ENCODE measurements around the gene MYO1B. TPM values are rescaled to one million over a fixed set of nuclear protein-coding genes. Genes with fewer than 3 reads are reported as not detected.

Gene MYO1B
- total RNA-seq, 1 experiment from 2014 or later, result not detected

DNA sequence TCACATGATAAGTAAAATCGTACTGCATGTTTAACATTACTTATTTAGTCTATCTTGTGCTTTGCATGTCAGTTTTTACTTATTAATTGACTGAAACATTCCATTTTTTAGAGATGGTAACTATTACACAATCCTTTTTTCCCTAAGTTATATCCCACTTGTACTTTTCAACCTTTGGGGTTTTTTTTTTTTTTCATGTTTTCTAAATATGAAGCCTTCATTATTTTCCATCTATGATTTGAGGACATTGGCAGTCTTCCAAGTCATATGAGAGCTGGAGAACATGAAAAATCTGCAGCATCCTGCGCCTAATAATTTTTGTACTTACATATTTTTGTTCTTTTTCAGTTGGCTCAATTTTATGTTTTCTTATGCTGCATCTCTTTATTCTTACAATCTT, 113.9 kb downstream of the MYO1B start:
- Histone ChIP-seq H3K36me3 (ENCODE audit: insufficient read depth, low read length) (no peaks in the 10 kb centered on the region), H2AFZ (ENCODE audit: low read length) (no peak overlapping the region), H3K9ac (ENCODE audit: low read length) (no peak overlapping the region), H3K79me2 (ENCODE audit: low read length) (no peaks in the 10 kb centered on the region), H3K9me3 (ENCODE audit: low read length) (no peaks in the 10 kb centered on the region), H3K4me1 (ENCODE audit: low read length) (no peaks in the 10 kb centered on the region), H3K27ac (ENCODE audit: low read length) (no peak overlapping the region), H3K4me3 (ENCODE audit: low read length) (no peak overlapping the region), H3K9me2 (replicated peaks; ENCODE audit: insufficient read depth, low read length) (no peaks in the 10 kb centered on the region), H3K4me2 (ENCODE audit: low read depth, low read length, poor library complexity, severe bottlenecking) (no peak overlapping the region), H3K27me3 (ENCODE audit: low read length) (no peaks in the 10 kb centered on the region), H4K20me1 (ENCODE audit: insufficient read depth, low read depth, low read length) (no peaks in the 10 kb centered on the region)
- no peak for DNase-seq

DNA sequence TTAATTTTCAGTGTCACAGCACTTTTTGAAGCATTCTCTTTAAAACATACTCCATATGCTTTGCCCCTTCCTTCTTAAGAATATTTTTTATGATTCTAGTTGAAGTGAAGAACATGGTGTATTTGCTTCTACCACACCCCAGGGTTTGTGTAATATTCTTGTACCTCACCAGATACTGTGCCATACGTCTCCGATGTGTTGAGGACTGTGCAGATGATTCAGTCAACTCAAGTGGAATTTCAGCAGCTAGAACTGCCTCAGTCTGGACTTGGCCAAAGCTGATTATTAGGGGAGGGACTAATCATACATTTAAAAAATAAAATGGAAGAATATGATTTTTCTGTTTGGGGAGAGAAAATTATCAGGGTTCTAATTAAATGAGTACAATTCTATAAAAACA, 115.7 kb downstream of the MYO1B start:
- Histone ChIP-seq H3K4me1 (ENCODE audit: low read length) (no peaks in the 10 kb centered on the region), H3K36me3 (ENCODE audit: insufficient read depth, low read length) (no peaks in the 10 kb centered on the region), H2AFZ (ENCODE audit: low read length) (no peak overlapping the region), H3K4me3 (ENCODE audit: low read length) (no peak overlapping the region), H3K9ac (ENCODE audit: low read length) (no peak overlapping the region), H4K20me1 (ENCODE audit: insufficient read depth, low read depth, low read length) (no peaks in the 10 kb centered on the region), H3K4me2 (ENCODE audit: low read depth, low read length, poor library complexity, severe bottlenecking) (no peak overlapping the region), H3K27ac (ENCODE audit: low read length) (no peak overlapping the region), H3K9me2 (replicated peaks; ENCODE audit: insufficient read depth, low read length) (no peaks in the 10 kb centered on the region), H3K9me3 (ENCODE audit: low read length) (no peaks in the 10 kb centered on the region), H3K79me2 (ENCODE audit: low read length) (no peaks in the 10 kb centered on the region), H3K27me3 (ENCODE audit: low read length) (no peaks in the 10 kb centered on the region)
- DNase-seq, result no peak

- no peak overlapping the region for H2AFZ ChIP-seq (ENCODE audit: low read length)
- no peak overlapping the region for H3K4me2 ChIP-seq (ENCODE audit: low read depth, low read length, poor library complexity, severe bottlenecking)
- H3K27ac ChIP-seq (ENCODE audit: low read length), result no peak overlapping the region
- no peak overlapping the region for H3K4me3 ChIP-seq (ENCODE audit: low read length)
- no peaks in the 10 kb centered on the region for H4K20me1 ChIP-seq (ENCODE audit: insufficient read depth, low read depth, low read length)
- no peaks in the 10 kb centered on the region for H3K27me3 ChIP-seq (ENCODE audit: low read length)
- no peaks in the 10 kb centered on the region for H3K79me2 ChIP-seq (ENCODE audit: low read length)
- H3K36me3 ChIP-seq (ENCODE audit: insufficient read depth, low read length), result no peaks in the 10 kb centered on the region
- no peak overlapping the region for H3K9ac ChIP-seq (ENCODE audit: low read length)
- no peak for DNase-seq
- no peaks in the 10 kb centered on the region for H3K9me2 ChIP-seq (replicated peaks; ENCODE audit: insufficient read depth, low read length)
- H3K4me1 ChIP-seq (ENCODE audit: low read length), result no peaks in the 10 kb centered on the region
- H3K9me3 ChIP-seq (ENCODE audit: low read length), result no peaks in the 10 kb centered on the region
Measured at GRCh38 chr2:191362841-191363240, 117.6 kb downstream of the MYO1B start.

DNA sequence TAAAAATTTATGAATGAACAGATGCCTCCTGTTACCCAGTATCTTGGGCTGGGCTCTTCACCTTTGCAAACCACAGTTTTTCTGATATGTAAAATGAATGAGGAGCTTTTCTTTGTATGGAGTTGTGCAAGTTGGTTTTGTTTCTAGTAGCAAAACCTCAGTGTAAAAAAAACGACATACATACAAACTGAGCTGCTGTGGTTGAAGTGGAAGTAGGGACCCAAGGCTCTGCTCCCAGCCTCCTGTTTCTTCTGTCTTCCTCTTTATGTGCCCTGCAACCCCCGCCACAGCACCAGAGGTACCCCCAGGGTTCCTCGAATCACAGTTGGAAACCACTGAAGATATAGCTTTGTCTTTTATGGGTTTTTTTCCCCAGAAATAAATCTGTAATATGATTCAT, 118.1 kb downstream of the MYO1B start:
- Histone ChIP-seq H4K20me1 (ENCODE audit: insufficient read depth, low read depth, low read length) (no peaks in the 10 kb centered on the region), H2AFZ (ENCODE audit: low read length) (no peak overlapping the region), H3K27ac (ENCODE audit: low read length) (no peak overlapping the region), H3K9ac (ENCODE audit: low read length) (no peak overlapping the region), H3K4me2 (ENCODE audit: low read depth, low read length, poor library complexity, severe bottlenecking) (no peak overlapping the region), H3K27me3 (ENCODE audit: low read length) (no peaks in the 10 kb centered on the region), H3K36me3 (ENCODE audit: insufficient read depth, low read length) (no peaks in the 10 kb centered on the region), H3K4me3 (ENCODE audit: low read length) (no peak overlapping the region), H3K9me2 (replicated peaks; ENCODE audit: insufficient read depth, low read length) (no peaks in the 10 kb centered on the region), H3K9me3 (ENCODE audit: low read length) (no peaks in the 10 kb centered on the region), H3K4me1 (ENCODE audit: low read length) (no peaks in the 10 kb centered on the region), H3K79me2 (ENCODE audit: low read length) (no peaks in the 10 kb centered on the region)
- no peak for DNase-seq

GRCh38 chr2:191365089-191365488, 119.9 kb downstream of the MYO1B start:
- Histone ChIP-seq H3K4me2 (ENCODE audit: low read depth, low read length, poor library complexity, severe bottlenecking) (no peak overlapping the region), H3K9me2 (replicated peaks; ENCODE audit: insufficient read depth, low read length) (no peaks in the 10 kb centered on the region), H3K9me3 (ENCODE audit: low read length) (no peaks in the 10 kb centered on the region), H3K4me1 (ENCODE audit: low read length) (no peaks in the 10 kb centered on the region), H4K20me1 (ENCODE audit: insufficient read depth, low read depth, low read length) (no peaks in the 10 kb centered on the region), H3K79me2 (ENCODE audit: low read length) (no peaks in the 10 kb centered on the region), H3K4me3 (ENCODE audit: low read length) (no peak overlapping the region), H3K9ac (ENCODE audit: low read length) (no peak overlapping the region), H3K27ac (ENCODE audit: low read length) (no peak overlapping the region), H3K27me3 (ENCODE audit: low read length) (no peaks in the 10 kb centered on the region), H2AFZ (ENCODE audit: low read length) (no peak overlapping the region), H3K36me3 (ENCODE audit: insufficient read depth, low read length) (no peaks in the 10 kb centered on the region)
- no peak for DNase-seq

- no peak overlapping the region for H3K9ac ChIP-seq (ENCODE audit: low read length)
- no peaks in the 10 kb centered on the region for H3K9me3 ChIP-seq (ENCODE audit: low read length)
- H3K4me1 ChIP-seq (ENCODE audit: low read length), result no peaks in the 10 kb centered on the region
- H2AFZ ChIP-seq (ENCODE audit: low read length), result no peak overlapping the region
- no peaks in the 10 kb centered on the region for H3K36me3 ChIP-seq (ENCODE audit: insufficient read depth, low read length)
- H3K4me2 ChIP-seq (ENCODE audit: low read depth, low read length, poor library complexity, severe bottlenecking), result no peak overlapping the region
- no peaks in the 10 kb centered on the region for H4K20me1 ChIP-seq (ENCODE audit: insufficient read depth, low read depth, low read length)
- no peaks in the 10 kb centered on the region for H3K9me2 ChIP-seq (replicated peaks; ENCODE audit: insufficient read depth, low read length)
- no peaks in the 10 kb centered on the region for H3K27me3 ChIP-seq (ENCODE audit: low read length)
- H3K79me2 ChIP-seq (ENCODE audit: low read length), result no peaks in the 10 kb centered on the region
- no peak for DNase-seq
- no peak overlapping the region for H3K27ac ChIP-seq (ENCODE audit: low read length)
- H3K4me3 ChIP-seq (ENCODE audit: low read length), result no peak overlapping the region
Measured at GRCh38 chr2:191366199-191366598, 121.0 kb downstream of the MYO1B start.

- Histone ChIP-seq H3K9me2 (replicated peaks; ENCODE audit: insufficient read depth, low read length) (no peaks in the 10 kb centered on the region), H3K36me3 (ENCODE audit: insufficient read depth, low read length) (no peaks in the 10 kb centered on the region), H3K4me1 (ENCODE audit: low read length) (no peaks in the 10 kb centered on the region), H2AFZ (ENCODE audit: low read length) (no peak overlapping the region), H3K4me2 (ENCODE audit: low read depth, low read length, poor library complexity, severe bottlenecking) (no peak overlapping the region), H3K27me3 (ENCODE audit: low read length) (no peaks in the 10 kb centered on the region), H4K20me1 (ENCODE audit: insufficient read depth, low read depth, low read length) (no peaks in the 10 kb centered on the region), H3K79me2 (ENCODE audit: low read length) (no peaks in the 10 kb centered on the region), H3K27ac (ENCODE audit: low read length) (no peak overlapping the region), H3K4me3 (ENCODE audit: low read length) (no peak overlapping the region), H3K9me3 (ENCODE audit: low read length) (no peaks in the 10 kb centered on the region), H3K9ac (ENCODE audit: low read length) (no peak overlapping the region)
- DNase-seq, result peak; percentile 49
Measured at GRCh38 chr2:191369034-191369433, 123.8 kb downstream of the MYO1B start.

GRCh38 chr2:191374366-191374765, 129.2 kb downstream of the MYO1B start:
- H3K4me2 ChIP-seq (ENCODE audit: low read depth, low read length, poor library complexity, severe bottlenecking), result no peak overlapping the region

DNA sequence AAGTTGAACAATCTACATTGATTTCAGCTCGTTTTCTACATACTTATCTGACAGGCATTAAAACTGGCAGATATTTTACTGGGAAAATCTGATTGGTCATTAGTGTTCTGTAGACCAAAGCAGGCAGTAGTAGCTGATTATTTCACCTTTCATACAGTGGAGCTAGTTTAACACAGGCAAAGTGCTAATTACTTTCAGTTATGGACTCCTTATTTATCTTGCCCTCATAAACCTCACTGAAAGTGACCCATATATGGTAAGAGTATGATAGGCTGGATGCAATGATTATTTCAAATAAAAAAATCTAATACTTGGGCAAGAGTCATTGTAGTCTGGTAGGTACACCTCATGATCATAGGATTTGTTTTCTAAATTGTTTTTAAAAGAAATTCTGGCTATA, 129.7 kb downstream of the MYO1B start:
- no peak overlapping the region for H3K9ac ChIP-seq (ENCODE audit: low read length)
- no peaks in the 10 kb centered on the region for H3K4me1 ChIP-seq (ENCODE audit: low read length)
- no peak overlapping the region for H3K27ac ChIP-seq (ENCODE audit: low read length)
- H3K9me3 ChIP-seq (ENCODE audit: low read length), result no peaks in the 10 kb centered on the region
- H3K27me3 ChIP-seq (ENCODE audit: low read length), result no peaks in the 10 kb centered on the region
- no peaks in the 10 kb centered on the region for H3K9me2 ChIP-seq (replicated peaks; ENCODE audit: insufficient read depth, low read length)
- no peaks in the 10 kb centered on the region for H4K20me1 ChIP-seq (ENCODE audit: insufficient read depth, low read depth, low read length)
- DNase-seq, result no peak
- H2AFZ ChIP-seq (ENCODE audit: low read length), result no peak overlapping the region
- no peaks in the 10 kb centered on the region for H3K79me2 ChIP-seq (ENCODE audit: low read length)
- H3K36me3 ChIP-seq (ENCODE audit: insufficient read depth, low read length), result no peaks in the 10 kb centered on the region
- no peak overlapping the region for H3K4me3 ChIP-seq (ENCODE audit: low read length)
- H3K4me2 ChIP-seq (ENCODE audit: low read depth, low read length, poor library complexity, severe bottlenecking), result no peak overlapping the region

More at GRCh38 chr2:191374366-191374765, 129.2 kb downstream of the MYO1B start:
- Histone ChIP-seq H3K4me3 (ENCODE audit: low read length) (no peak overlapping the region), H3K9me3 (ENCODE audit: low read length) (no peaks in the 10 kb centered on the region), H3K4me1 (ENCODE audit: low read length) (no peaks in the 10 kb centered on the region), H4K20me1 (ENCODE audit: insufficient read depth, low read depth, low read length) (no peaks in the 10 kb centered on the region), H3K9me2 (replicated peaks; ENCODE audit: insufficient read depth, low read length) (no peaks in the 10 kb centered on the region), H3K79me2 (ENCODE audit: low read length) (no peaks in the 10 kb centered on the region), H2AFZ (ENCODE audit: low read length) (no peak overlapping the region), H3K9ac (ENCODE audit: low read length) (no peak overlapping the region), H3K27ac (ENCODE audit: low read length) (no peak overlapping the region), H3K27me3 (ENCODE audit: low read length) (no peaks in the 10 kb centered on the region), H3K36me3 (ENCODE audit: insufficient read depth, low read length) (no peaks in the 10 kb centered on the region)
- DNase-seq, result no peak

Data from Karpas-422 (cell line).